ENCODE data around the gene SPOCK1.

The SPOCK1 gene

DNA sequence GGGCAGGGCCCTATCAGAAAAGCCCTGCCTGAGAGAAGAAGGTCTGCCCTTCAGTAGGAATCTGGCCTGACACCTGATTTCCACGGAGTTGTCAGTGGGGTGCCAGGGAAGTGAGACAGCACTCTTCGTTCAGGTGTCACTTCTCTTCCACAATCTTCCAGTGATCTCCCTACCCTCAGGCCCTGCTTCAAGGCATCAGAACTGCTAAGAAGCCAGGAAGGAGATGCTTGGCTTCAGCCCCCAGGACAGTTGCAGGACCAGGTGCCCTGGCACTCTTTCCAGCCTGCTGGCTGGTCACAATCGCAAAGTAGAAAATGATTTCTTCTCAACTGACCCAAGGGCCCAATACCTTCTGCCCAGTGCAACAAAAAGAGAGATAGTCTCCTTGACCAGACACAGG is 50.3 kb downstream of the SPOCK1 start:
- H3K9ac ChIP-seq (ENCODE audit: low read depth, low read length): no peak overlapping the region
- H3K4me1 ChIP-seq (ENCODE audit: insufficient read depth, low read length): no peaks in the 10 kb centered on the region
- no peak overlapping the region for H3K4me3 ChIP-seq (ENCODE audit: low read depth in 1 of 2, low read length in 2 of 2)
- H4K20me1 ChIP-seq (ENCODE audit: insufficient read depth, low read length): no peaks in the 10 kb centered on the region
- no peak for ATAC-seq (ENCODE audit: insufficient read depth, low read depth)
- H3K4me2 ChIP-seq (ENCODE audit: insufficient read depth, low read length): no peak overlapping the region
- H3K27me3 ChIP-seq (ENCODE audit: insufficient read depth, low read length, poor library complexity): no peaks in the 10 kb centered on the region
- H3K27ac ChIP-seq (ENCODE audit: low read length): no peak overlapping the region
- no peaks in the 10 kb centered on the region for H3K79me2 ChIP-seq (ENCODE audit: insufficient read depth, low read length)
- H3K36me3 ChIP-seq (ENCODE audit: insufficient read depth, low read length): no peaks in the 10 kb centered on the region
- TF ChIP-seq, protein P1, sequence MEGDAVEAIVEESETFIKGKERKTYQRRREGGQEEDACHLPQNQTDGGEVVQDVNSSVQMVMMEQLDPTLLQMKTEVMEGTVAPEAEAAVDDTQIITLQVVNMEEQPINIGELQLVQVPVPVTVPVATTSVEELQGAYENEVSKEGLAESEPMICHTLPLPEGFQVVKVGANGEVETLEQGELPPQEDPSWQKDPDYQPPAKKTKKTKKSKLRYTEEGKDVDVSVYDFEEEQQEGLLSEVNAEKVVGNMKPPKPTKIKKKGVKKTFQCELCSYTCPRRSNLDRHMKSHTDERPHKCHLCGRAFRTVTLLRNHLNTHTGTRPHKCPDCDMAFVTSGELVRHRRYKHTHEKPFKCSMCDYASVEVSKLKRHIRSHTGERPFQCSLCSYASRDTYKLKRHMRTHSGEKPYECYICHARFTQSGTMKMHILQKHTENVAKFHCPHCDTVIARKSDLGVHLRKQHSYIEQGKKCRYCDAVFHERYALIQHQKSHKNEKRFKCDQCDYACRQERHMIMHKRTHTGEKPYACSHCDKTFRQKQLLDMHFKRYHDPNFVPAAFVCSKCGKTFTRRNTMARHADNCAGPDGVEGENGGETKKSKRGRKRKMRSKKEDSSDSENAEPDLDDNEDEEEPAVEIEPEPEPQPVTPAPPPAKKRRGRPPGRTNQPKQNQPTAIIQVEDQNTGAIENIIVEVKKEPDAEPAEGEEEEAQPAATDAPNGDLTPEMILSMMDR (IDR thresholded peaks at IDR 0.05; ENCODE audit: borderline replicate concordance, extremely low read depth, low read length, poor library complexity, severe bottlenecking): no peak
- no peak for TF ChIP-seq EZH2 (IDR thresholded peaks at IDR 0.05; ENCODE audit: borderline replicate concordance, low read depth, low read length, severe bottlenecking)
- H2AFZ ChIP-seq (ENCODE audit: low read depth, low read length): no peak overlapping the region
- DNase-seq: no peak
- no peaks in the 10 kb centered on the region for H3K9me3 ChIP-seq (ENCODE audit: insufficient read depth, low read length, severe bottlenecking)

GRCh38 chr5:137446615-137447014 is 52.5 kb downstream of the SPOCK1 start:
- Histone ChIP-seq H3K9me3 (ENCODE audit: insufficient read depth, low read length, severe bottlenecking) (no peaks in the 10 kb centered on the region), H3K4me3 (ENCODE audit: low read depth in 1 of 2, low read length in 2 of 2) (no peak overlapping the region), H3K4me1 (ENCODE audit: insufficient read depth, low read length) (no peaks in the 10 kb centered on the region), H3K36me3 (ENCODE audit: insufficient read depth, low read length) (no peaks in the 10 kb centered on the region), H3K4me2 (ENCODE audit: insufficient read depth, low read length) (no peak overlapping the region), H2AFZ (ENCODE audit: low read depth, low read length) (no peak overlapping the region), H3K27ac (ENCODE audit: low read length) (no peak overlapping the region), H3K9ac (ENCODE audit: low read depth, low read length) (no peak overlapping the region), H3K27me3 (ENCODE audit: insufficient read depth, low read length, poor library complexity) (no peaks in the 10 kb centered on the region), H3K79me2 (ENCODE audit: insufficient read depth, low read length) (no peaks in the 10 kb centered on the region), H4K20me1 (ENCODE audit: insufficient read depth, low read length) (no peaks in the 10 kb centered on the region)
- TF ChIP-seq EZH2 (IDR thresholded peaks at IDR 0.05; ENCODE audit: borderline replicate concordance, low read depth, low read length, severe bottlenecking): no peak
- TF ChIP-seq, protein P1 (IDR thresholded peaks at IDR 0.05; ENCODE audit: borderline replicate concordance, extremely low read depth, low read length, poor library complexity, severe bottlenecking): no peak
- DNase-seq (no peak), ATAC-seq (ENCODE audit: insufficient read depth, low read depth) (no peak)

GRCh38 chr5:137446151-137446550 is 53.0 kb downstream of the SPOCK1 start:
- H3K9ac ChIP-seq (ENCODE audit: low read depth, low read length): no peak overlapping the region
- ATAC-seq (ENCODE audit: insufficient read depth, low read depth) (no peak), DNase-seq (no peak)
- no peaks in the 10 kb centered on the region for H4K20me1 ChIP-seq (ENCODE audit: insufficient read depth, low read length)
- H3K27ac ChIP-seq (ENCODE audit: low read length): no peak overlapping the region
- no peaks in the 10 kb centered on the region for H3K27me3 ChIP-seq (ENCODE audit: insufficient read depth, low read length, poor library complexity)
- H3K4me1 ChIP-seq (ENCODE audit: insufficient read depth, low read length): no peaks in the 10 kb centered on the region
- no peaks in the 10 kb centered on the region for H3K36me3 ChIP-seq (ENCODE audit: insufficient read depth, low read length)
- H3K4me3 ChIP-seq (ENCODE audit: low read depth in 1 of 2, low read length in 2 of 2): no peak overlapping the region
- TF ChIP-seq EZH2 (IDR thresholded peaks at IDR 0.05; ENCODE audit: borderline replicate concordance, low read depth, low read length, severe bottlenecking): no peak
- TF ChIP-seq, protein P1 (IDR thresholded peaks at IDR 0.05; ENCODE audit: borderline replicate concordance, extremely low read depth, low read length, poor library complexity, severe bottlenecking): no peak
- H3K4me2 ChIP-seq (ENCODE audit: insufficient read depth, low read length): no peak overlapping the region
- H3K79me2 ChIP-seq (ENCODE audit: insufficient read depth, low read length): no peaks in the 10 kb centered on the region
- no peaks in the 10 kb centered on the region for H3K9me3 ChIP-seq (ENCODE audit: insufficient read depth, low read length, severe bottlenecking)
- H2AFZ ChIP-seq (ENCODE audit: low read depth, low read length): no peak overlapping the region

- no peak for DNase-seq
- no peak for ATAC-seq (ENCODE audit: insufficient read depth, low read depth)
- Histone ChIP-seq H3K36me3 (ENCODE audit: insufficient read depth, low read length) (no peaks in the 10 kb centered on the region), H3K4me3 (ENCODE audit: low read depth in 1 of 2, low read length in 2 of 2) (no peak overlapping the region), H2AFZ (ENCODE audit: low read depth, low read length) (no peak overlapping the region), H3K27me3 (ENCODE audit: insufficient read depth, low read length, poor library complexity) (no peaks in the 10 kb centered on the region), H3K9me3 (ENCODE audit: insufficient read depth, low read length, severe bottlenecking) (no peaks in the 10 kb centered on the region), H3K4me1 (ENCODE audit: insufficient read depth, low read length) (no peaks in the 10 kb centered on the region), H3K79me2 (ENCODE audit: insufficient read depth, low read length) (no peaks in the 10 kb centered on the region), H3K27ac (ENCODE audit: low read length) (no peak overlapping the region), H3K4me2 (ENCODE audit: insufficient read depth, low read length) (no peak overlapping the region), H4K20me1 (ENCODE audit: insufficient read depth, low read length) (no peaks in the 10 kb centered on the region), H3K9ac (ENCODE audit: low read depth, low read length) (no peak overlapping the region)
- TF ChIP-seq, protein P1 (IDR thresholded peaks at IDR 0.05; ENCODE audit: borderline replicate concordance, extremely low read depth, low read length, poor library complexity, severe bottlenecking): no peak
- no peak for TF ChIP-seq EZH2 (IDR thresholded peaks at IDR 0.05; ENCODE audit: borderline replicate concordance, low read depth, low read length, severe bottlenecking)
Measured at GRCh38 chr5:137442660-137443059, 56.5 kb downstream of the SPOCK1 start.
